HG03457 (cell line): Measurements from ENCODE around the gene DIP2C.

Experiments used
- ATAC-seq: cut with Tn5 transposase; IDR thresholded peaks from one replicate; pipeline ENCODE4 v1.9.1; 2021; ENCODE audit warnings: moderate number of reproducible peaks; ENCODE audit not compliant: unreplicated experiment

The DIP2C gene

GRCh38 chr10:387909-388660, 301.4 kb downstream of the DIP2C start:
- ATAC-seq: no peak

GRCh38 chr10:387593-387891, 301.9 kb downstream of the DIP2C start:
- no peak for ATAC-seq

- no peak for ATAC-seq
Observed at GRCh38 chr10:386771-387592, 302.5 kb downstream of the DIP2C start.

- ATAC-seq: no peak
Observed at GRCh38 chr10:385571-386300, 303.7 kb downstream of the DIP2C start.

- ATAC-seq: no peak
Observed at GRCh38 chr10:384538-385305, 304.7 kb downstream of the DIP2C start.

GRCh38 chr10:383519-383918, 305.9 kb downstream of the DIP2C start:
- no peak for ATAC-seq

GRCh38 chr10:381805-382204, 307.7 kb downstream of the DIP2C start:
- no peak for ATAC-seq

GRCh38 chr10:381346-381745, 308.1 kb downstream of the DIP2C start:
- no peak for ATAC-seq

GRCh38 chr10:380313-380940, 309.0 kb downstream of the DIP2C start:
- no peak for ATAC-seq

GRCh38 chr10:378930-379704, 310.4 kb downstream of the DIP2C start:
- no peak for ATAC-seq

GRCh38 chr10:378230-378929, 311.1 kb downstream of the DIP2C start:
- no peak for ATAC-seq

GRCh38 chr10:377228-377627, 312.2 kb downstream of the DIP2C start:
- ATAC-seq: no peak

- no peak for ATAC-seq
Observed at GRCh38 chr10:375815-376505, 313.5 kb downstream of the DIP2C start.

GRCh38 chr10:374354-374753, 315.1 kb downstream of the DIP2C start:
- no peak for ATAC-seq

GRCh38 chr10:373526-374309, 315.8 kb downstream of the DIP2C start:
- no peak for ATAC-seq

- ATAC-seq: no peak
Observed at GRCh38 chr10:373015-373414, 316.5 kb downstream of the DIP2C start.

GRCh38 chr10:372566-372965, 316.9 kb downstream of the DIP2C start:
- ATAC-seq: no peak

GRCh38 chr10:371515-371914, 318.0 kb downstream of the DIP2C start:
- no peak for ATAC-seq
